Measurements from ENCODE around the gene MADCAM1.
"Not testable (repeated sequence)": the region's sequence is repeated elsewhere in the genome, so short reads cannot be mapped to it uniquely, and the experiment has no call there.

The MADCAM1 gene

DNA sequence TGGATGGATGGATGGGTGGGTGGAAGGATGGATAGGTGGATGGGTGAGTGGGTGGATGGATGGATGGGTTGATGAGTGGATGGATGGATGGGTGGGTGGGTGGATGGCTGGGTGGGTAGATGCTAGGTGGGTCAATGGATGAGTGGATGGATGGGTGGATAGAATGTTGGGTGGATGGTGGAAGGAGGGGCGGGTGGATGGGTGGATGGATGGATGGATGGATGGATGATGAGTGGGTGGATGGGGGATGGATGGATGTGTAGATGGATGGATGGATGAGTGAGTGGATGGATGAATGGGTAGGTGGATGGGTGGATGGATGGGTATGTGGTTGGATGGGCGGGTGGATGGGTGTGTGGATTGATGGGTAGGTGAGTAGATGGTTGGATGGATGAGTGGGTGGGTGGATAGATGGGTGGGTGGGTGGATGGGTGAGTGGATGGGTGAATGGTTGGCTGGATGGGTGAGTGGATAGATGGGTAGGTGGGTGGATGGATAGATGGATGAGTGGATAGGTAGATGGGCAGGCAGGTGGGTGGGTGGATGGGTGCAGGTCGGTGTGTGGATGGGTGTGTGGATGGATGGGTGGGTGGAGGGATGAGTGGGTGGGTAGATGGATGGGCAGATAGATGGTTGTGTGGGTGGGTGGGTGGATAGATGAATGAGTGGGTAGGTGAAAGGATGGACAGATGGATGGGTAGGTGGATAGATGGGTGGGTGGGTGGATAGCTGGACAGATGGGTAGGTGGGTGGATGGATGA lies 31.1 kb upstream of the MADCAM1 start:
- DNase-seq, result no peak

GRCh38 chr19:467554-467953 lies 28.7 kb upstream of the MADCAM1 start:
- no peak for DNase-seq

- no peak for DNase-seq
Observed at GRCh38 chr19:468587-469256, 27.6 kb upstream of the MADCAM1 start.

- DNase-seq, result no peak
Observed at GRCh38 chr19:469833-470232, 26.5 kb upstream of the MADCAM1 start.

GRCh38 chr19:470701-471100 lies 25.6 kb upstream of the MADCAM1 start:
- no peak for DNase-seq

GRCh38 chr19:472005-472858 lies 24.1 kb upstream of the MADCAM1 start:
- DNase-seq, result no peak

GRCh38 chr19:474126-475078 lies 21.9 kb upstream of the MADCAM1 start:
- DNase-seq, result no peak

DNA sequence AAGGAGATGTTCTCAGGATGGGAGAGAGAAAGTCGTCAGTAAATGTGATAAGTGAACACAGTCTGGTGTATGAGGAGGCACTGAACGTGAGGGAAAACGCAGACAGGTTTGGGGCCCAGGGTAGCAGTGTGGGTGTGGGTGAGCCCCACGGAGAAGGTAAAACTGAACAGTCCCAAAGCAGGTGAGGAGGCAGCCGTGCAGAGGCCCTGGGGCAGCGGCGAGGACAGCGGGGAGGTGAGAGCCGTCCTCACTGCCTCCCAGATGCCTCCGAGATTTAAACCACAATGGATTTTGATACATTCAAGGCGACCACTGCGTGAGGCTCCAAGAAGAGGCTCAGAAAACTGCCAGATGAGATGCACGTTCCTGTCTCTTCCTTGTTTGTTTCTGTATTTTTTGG lies 20.9 kb upstream of the MADCAM1 start:
- no peak for DNase-seq

DNA sequence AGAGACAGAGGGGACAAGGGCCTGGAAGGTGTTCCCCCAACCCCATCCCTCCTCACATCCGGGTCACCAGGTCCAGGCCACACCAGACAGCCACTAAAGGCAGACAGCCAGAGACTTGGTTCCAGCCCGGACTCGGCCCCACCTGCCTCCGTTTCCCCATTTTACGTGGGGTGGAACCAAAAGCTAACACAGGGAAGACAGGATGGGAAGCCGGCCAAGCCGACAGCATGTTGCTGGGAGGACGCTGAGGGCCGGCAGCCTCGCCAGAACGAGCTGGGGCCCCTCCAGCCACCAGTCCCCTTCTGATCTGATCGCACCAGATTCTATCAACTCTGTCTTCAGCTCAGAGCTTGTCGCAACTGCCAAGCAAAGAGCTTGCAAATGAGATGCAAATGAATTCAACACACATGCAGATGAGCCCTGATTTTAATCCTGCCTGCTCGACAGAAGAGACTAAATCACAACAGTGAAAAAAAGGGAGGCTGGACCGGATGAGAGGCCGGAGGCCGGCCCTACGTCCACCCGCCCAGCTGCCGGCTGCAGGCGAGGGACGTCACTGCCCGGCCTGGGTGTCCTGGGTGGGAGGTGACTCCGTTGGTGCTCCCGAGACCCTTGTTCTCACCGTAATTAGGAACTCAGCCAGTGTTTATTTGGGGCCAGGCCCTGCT lies 17.9 kb upstream of the MADCAM1 start:
- DNase-seq, result no peak

GRCh38 chr19:478976-479375 lies 17.3 kb upstream of the MADCAM1 start:
- no peak for DNase-seq

GRCh38 chr19:480016-480855 lies 16.1 kb upstream of the MADCAM1 start:
- no peak for DNase-seq

DNA sequence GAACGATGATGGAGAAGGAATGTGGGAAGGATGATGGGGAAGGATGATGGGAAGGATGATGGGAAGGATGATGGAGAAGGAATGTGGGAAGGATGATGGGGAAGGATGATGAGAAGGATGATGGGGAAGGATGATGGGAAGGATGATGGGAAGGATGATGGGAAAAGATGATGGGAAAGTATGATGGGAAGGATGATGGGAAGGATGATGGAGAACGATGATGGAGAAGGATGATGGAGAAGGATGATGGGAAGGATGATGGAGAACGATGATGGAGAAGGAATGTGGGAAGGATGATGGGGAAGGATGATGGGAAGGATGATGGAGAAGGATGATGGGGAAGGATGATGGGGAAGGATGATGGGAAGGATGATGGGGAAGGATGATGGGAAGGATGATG lies 15.2 kb upstream of the MADCAM1 start:
- not testable (repeated sequence) for DNase-seq

- DNase-seq, result no peak
Observed at GRCh38 chr19:482186-483041, 13.9 kb upstream of the MADCAM1 start.

DNA sequence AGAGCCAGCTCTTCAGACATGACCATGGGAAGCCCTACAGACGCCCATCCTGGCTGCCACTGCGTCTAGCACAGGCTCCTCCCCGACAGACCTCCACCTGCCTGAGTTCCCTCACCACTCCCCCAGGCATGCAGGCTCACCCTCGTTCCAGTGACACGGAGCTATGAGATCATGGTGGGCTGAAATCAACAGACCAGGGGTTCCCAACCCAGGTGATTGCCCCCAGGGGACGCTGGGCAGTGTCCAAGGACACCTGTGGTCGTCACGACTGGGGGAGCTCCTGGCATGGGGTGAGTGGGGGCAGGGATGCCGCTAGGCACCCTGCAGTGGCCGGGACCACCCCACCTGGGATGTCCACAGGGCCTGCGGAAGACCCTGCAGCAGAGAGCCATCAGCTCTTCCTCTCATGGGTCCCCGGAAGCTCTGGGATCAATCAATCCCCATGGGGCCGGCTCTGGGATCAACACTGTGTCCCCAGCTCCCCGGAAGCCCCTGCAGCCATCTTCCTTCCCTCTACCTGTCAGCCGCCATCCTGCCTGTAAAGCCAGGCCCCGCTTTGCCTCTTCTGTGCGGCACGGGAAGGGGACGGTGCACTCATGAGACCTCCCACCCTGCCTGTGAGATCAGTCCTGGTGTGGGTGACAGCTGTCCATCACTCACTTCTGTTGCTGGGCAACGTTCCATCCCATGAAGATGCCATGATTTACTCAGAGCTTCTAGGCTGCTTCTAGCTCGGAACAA lies 12.8 kb upstream of the MADCAM1 start:
- no peak for DNase-seq

GRCh38 chr19:484494-484893 lies 11.8 kb upstream of the MADCAM1 start:
- DNase-seq, result no peak

GRCh38 chr19:485077-485476 lies 11.2 kb upstream of the MADCAM1 start:
- no peak for DNase-seq

- DNase-seq, result no peak
Observed at GRCh38 chr19:485583-486236, 10.6 kb upstream of the MADCAM1 start.

All from activated CD4-positive, alpha-beta T cell treated with anti-CD3 and anti-CD28 coated beads, Interleukin-2, amount 50 U/mL, for 4 hours (primary cell).